ENCODE results near the gene NIPAL3.

NIPAL3 gene

GRCh38 chr1:24390924-24391782 lies 24.4 kb upstream of the NIPAL3 start:
- peak overlapping the region; percentile 76 for H3K27ac ChIP-seq (ENCODE audit: low read depth, low read length)
- no peaks in the 10 kb centered on the region for H3K36me3 ChIP-seq (ENCODE audit: insufficient read depth, low read length)
- peak overlapping the region; percentile 58 for H3K4me3 ChIP-seq (ENCODE audit: low read depth, low read length)
- H2AFZ ChIP-seq (ENCODE audit: low read length, unreplicated experiment): peak overlapping the region; percentile 44
- peaks cover 26% of the 10 kb centered on the region for H3K4me1 ChIP-seq (ENCODE audit: control insufficient read depth, insufficient read depth, low read length, unreplicated experiment)
- H3K79me2 ChIP-seq (ENCODE audit: control insufficient read depth, insufficient read depth, low read length, unreplicated experiment): no peaks in the 10 kb centered on the region
- no peaks in the 10 kb centered on the region for H3K27me3 ChIP-seq (ENCODE audit: insufficient read depth, low read length)

- Histone ChIP-seq H3K4me3 (ENCODE audit: low read depth, low read length) (peak overlapping the region; percentile 58), H3K27ac (ENCODE audit: low read depth, low read length) (peak overlapping the region; percentile 76), H3K79me2 (ENCODE audit: control insufficient read depth, insufficient read depth, low read length, unreplicated experiment) (no peaks in the 10 kb centered on the region), H3K4me1 (ENCODE audit: control insufficient read depth, insufficient read depth, low read length, unreplicated experiment) (peaks cover 26% of the 10 kb centered on the region), H2AFZ (ENCODE audit: low read length, unreplicated experiment) (peak overlapping the region; percentile 44), H3K36me3 (ENCODE audit: insufficient read depth, low read length) (no peaks in the 10 kb centered on the region), H3K27me3 (ENCODE audit: insufficient read depth, low read length) (no peaks in the 10 kb centered on the region)
These were observed 23.6 kb upstream of the NIPAL3 start for GRCh38 chr1:24391882-24392603.

GRCh38 chr1:24392604-24392946 lies 23.0 kb upstream of the NIPAL3 start:
- Histone ChIP-seq H3K36me3 (ENCODE audit: insufficient read depth, low read length) (no peaks in the 10 kb centered on the region), H3K79me2 (ENCODE audit: control insufficient read depth, insufficient read depth, low read length, unreplicated experiment) (no peaks in the 10 kb centered on the region), H3K27ac (ENCODE audit: low read depth, low read length) (no peak overlapping the region), H3K4me3 (ENCODE audit: low read depth, low read length) (no peak overlapping the region), H2AFZ (ENCODE audit: low read length, unreplicated experiment) (no peak overlapping the region), H3K4me1 (ENCODE audit: control insufficient read depth, insufficient read depth, low read length, unreplicated experiment) (peaks cover 26% of the 10 kb centered on the region), H3K27me3 (ENCODE audit: insufficient read depth, low read length) (no peaks in the 10 kb centered on the region)

DNA sequence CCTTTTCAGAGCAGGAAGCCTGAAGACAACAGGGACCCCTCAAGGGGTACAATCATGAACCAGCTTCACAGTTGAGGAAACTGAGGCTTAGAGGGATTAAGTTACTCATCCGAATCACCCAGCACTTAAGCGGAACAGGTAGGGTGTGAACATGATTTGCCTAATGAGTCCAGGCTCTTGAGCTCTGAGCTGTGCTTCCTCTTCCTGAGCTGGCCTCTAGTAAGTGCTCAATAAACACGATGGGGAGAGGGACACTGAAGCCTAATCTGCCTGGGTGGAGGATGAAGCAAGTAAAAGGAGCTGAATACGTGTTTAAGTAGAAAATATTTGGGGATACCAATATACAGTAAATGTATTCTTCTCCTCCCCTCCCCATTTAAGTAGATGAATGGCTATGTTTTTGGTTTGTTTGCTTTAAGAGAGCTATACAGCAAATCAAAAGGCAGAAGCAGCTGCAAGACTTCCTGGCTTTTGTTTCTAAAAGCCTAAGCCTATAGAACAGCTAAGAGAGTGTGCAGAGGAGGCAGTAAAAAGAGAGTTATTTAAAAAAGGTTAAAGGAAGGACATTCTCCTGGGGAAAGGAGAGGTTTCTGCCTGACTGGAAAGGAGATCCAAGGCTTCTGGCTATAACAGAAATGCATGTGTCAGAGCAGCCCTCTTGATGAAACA lies 22.5 kb upstream of the NIPAL3 start:
- no peaks in the 10 kb centered on the region for H3K27me3 ChIP-seq (ENCODE audit: insufficient read depth, low read length)
- no peaks in the 10 kb centered on the region for H3K79me2 ChIP-seq (ENCODE audit: control insufficient read depth, insufficient read depth, low read length, unreplicated experiment)
- no peak overlapping the region for H3K4me3 ChIP-seq (ENCODE audit: low read depth, low read length)
- peaks cover 26% of the 10 kb centered on the region for H3K4me1 ChIP-seq (ENCODE audit: control insufficient read depth, insufficient read depth, low read length, unreplicated experiment)
- H2AFZ ChIP-seq (ENCODE audit: low read length, unreplicated experiment): no peak overlapping the region
- no peaks in the 10 kb centered on the region for H3K36me3 ChIP-seq (ENCODE audit: insufficient read depth, low read length)
- H3K27ac ChIP-seq (ENCODE audit: low read depth, low read length): peak overlapping the region; percentile 24; the same call in 1 of the 2 replicates

DNA sequence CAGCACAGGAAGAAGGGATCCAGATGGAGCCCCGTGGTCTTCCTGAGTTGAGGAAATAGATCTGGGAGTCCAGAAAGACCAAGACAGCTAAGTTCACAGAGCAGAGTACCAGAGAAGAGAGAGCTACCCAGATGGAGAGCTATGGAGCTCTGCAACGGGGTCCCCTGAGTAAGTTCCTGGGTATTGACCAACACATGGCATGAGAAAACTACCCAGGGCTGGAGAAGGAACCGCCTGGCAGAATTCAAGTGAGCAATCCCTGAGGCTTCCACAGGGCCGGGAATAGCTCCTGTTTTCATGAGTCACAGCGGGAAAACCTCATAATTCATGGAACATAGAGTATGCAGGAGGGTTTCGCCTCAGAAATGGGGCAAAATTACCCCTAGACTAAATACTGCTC lies 21.7 kb upstream of the NIPAL3 start:
- Histone ChIP-seq H3K36me3 (ENCODE audit: insufficient read depth, low read length) (no peaks in the 10 kb centered on the region), H3K4me3 (ENCODE audit: low read depth, low read length) (no peak overlapping the region), H2AFZ (ENCODE audit: low read length, unreplicated experiment) (no peak overlapping the region), H3K79me2 (ENCODE audit: control insufficient read depth, insufficient read depth, low read length, unreplicated experiment) (no peaks in the 10 kb centered on the region), H3K4me1 (ENCODE audit: control insufficient read depth, insufficient read depth, low read length, unreplicated experiment) (peaks cover 26% of the 10 kb centered on the region), H3K27ac (ENCODE audit: low read depth, low read length) (peak overlapping the region; percentile 28; the same call in 1 of the 2 replicates), H3K27me3 (ENCODE audit: insufficient read depth, low read length) (no peaks in the 10 kb centered on the region)

DNA sequence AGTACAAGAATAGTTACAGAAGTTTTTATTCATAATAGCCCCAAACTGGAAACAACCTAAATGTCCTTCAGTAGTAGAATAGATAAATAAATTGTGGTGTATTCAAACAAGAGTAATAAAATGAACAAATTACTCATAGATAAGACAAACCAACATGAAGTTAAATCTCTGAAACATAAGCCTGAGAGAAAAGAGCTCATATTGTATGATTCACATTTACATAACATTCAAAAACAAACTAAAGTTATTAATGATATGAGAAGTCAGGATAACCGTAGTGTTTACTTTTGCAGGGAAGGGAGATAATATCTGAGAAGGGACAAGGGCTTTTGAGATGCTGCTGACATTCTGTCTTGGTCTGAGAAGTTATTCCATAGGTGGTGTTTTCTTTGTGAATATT lies 15.5 kb upstream of the NIPAL3 start:
- Histone ChIP-seq H3K36me3 (ENCODE audit: insufficient read depth, low read length) (no peaks in the 10 kb centered on the region), H3K4me1 (ENCODE audit: control insufficient read depth, insufficient read depth, low read length, unreplicated experiment) (peaks cover 16% of the 10 kb centered on the region), H3K4me3 (ENCODE audit: low read depth, low read length) (no peak overlapping the region), H3K27ac (ENCODE audit: low read depth, low read length) (peak overlapping the region; percentile 27; the same call in 1 of the 2 replicates), H2AFZ (ENCODE audit: low read length, unreplicated experiment) (no peak overlapping the region), H3K79me2 (ENCODE audit: control insufficient read depth, insufficient read depth, low read length, unreplicated experiment) (no peaks in the 10 kb centered on the region), H3K27me3 (ENCODE audit: insufficient read depth, low read length) (no peaks in the 10 kb centered on the region)

- Histone ChIP-seq H2AFZ (ENCODE audit: low read length, unreplicated experiment) (no peak overlapping the region), H3K79me2 (ENCODE audit: control insufficient read depth, insufficient read depth, low read length, unreplicated experiment) (no peaks in the 10 kb centered on the region), H3K27ac (ENCODE audit: low read depth, low read length) (no peak overlapping the region), H3K27me3 (ENCODE audit: insufficient read depth, low read length) (no peaks in the 10 kb centered on the region), H3K4me3 (ENCODE audit: low read depth, low read length) (no peak overlapping the region), H3K4me1 (ENCODE audit: control insufficient read depth, insufficient read depth, low read length, unreplicated experiment) (peaks cover 16% of the 10 kb centered on the region), H3K36me3 (ENCODE audit: insufficient read depth, low read length) (peaks cover 8% of the 10 kb centered on the region; the same call in 1 of the 2 replicates)
These were observed 11.8 kb upstream of the NIPAL3 start for GRCh38 chr1:24403806-24404205.

GRCh38 chr1:24406788-24407187 lies 8.8 kb upstream of the NIPAL3 start:
- Histone ChIP-seq H2AFZ (ENCODE audit: low read length, unreplicated experiment) (no peak overlapping the region), H3K27me3 (ENCODE audit: insufficient read depth, low read length) (no peaks in the 10 kb centered on the region), H3K79me2 (ENCODE audit: control insufficient read depth, insufficient read depth, low read length, unreplicated experiment) (peaks cover 5% of the 10 kb centered on the region), H3K4me1 (ENCODE audit: control insufficient read depth, insufficient read depth, low read length, unreplicated experiment) (peaks cover 26% of the 10 kb centered on the region), H3K4me3 (ENCODE audit: low read depth, low read length) (no peak overlapping the region), H3K36me3 (ENCODE audit: insufficient read depth, low read length) (peaks cover 8% of the 10 kb centered on the region; the same call in 1 of the 2 replicates), H3K27ac (ENCODE audit: low read depth, low read length) (no peak overlapping the region)

GRCh38 chr1:24409535-24409934 lies 6.1 kb upstream of the NIPAL3 start:
- peaks cover 10% of the 10 kb centered on the region for H3K79me2 ChIP-seq (ENCODE audit: control insufficient read depth, insufficient read depth, low read length, unreplicated experiment)
- H3K27ac ChIP-seq (ENCODE audit: low read depth, low read length): peak overlapping the region; percentile 60
- H3K4me1 ChIP-seq (ENCODE audit: control insufficient read depth, insufficient read depth, low read length, unreplicated experiment): peaks cover 38% of the 10 kb centered on the region
- H2AFZ ChIP-seq (ENCODE audit: low read length, unreplicated experiment): no peak overlapping the region
- no peaks in the 10 kb centered on the region for H3K27me3 ChIP-seq (ENCODE audit: insufficient read depth, low read length)
- H3K36me3 ChIP-seq (ENCODE audit: insufficient read depth, low read length): peaks cover 8% of the 10 kb centered on the region; the same call in 1 of the 2 replicates
- H3K4me3 ChIP-seq (ENCODE audit: low read depth, low read length): peak overlapping the region; percentile 10

DNA sequence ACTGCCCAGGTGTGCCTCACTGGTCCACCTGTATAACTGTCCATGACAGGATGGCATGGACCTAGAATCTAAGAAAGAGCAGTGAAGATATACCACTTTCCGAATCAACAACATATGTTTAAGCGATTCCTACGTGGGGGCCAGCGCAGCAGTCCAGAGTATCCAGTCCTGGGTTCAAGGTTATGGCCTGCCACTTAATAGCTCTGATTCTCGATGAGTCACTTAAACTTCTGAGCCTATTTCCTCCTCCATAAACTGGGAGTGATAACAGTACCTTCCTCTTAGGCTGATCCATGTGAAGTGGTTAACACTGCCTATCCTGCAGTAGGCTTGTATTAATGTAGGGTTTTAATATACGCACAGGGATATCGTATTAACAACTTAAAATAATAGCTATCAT lies 4.9 kb upstream of the NIPAL3 start:
- H3K27ac ChIP-seq (ENCODE audit: low read depth, low read length): no peak overlapping the region

More for the DNA sequence above, 4.9 kb upstream of the NIPAL3 start:
- Histone ChIP-seq H2AFZ (ENCODE audit: low read length, unreplicated experiment) (no peak overlapping the region), H3K4me3 (ENCODE audit: low read depth, low read length) (no peak overlapping the region), H3K27me3 (ENCODE audit: insufficient read depth, low read length) (no peaks in the 10 kb centered on the region), H3K36me3 (ENCODE audit: insufficient read depth, low read length) (peaks cover 8% of the 10 kb centered on the region; the same call in 1 of the 2 replicates), H3K79me2 (ENCODE audit: control insufficient read depth, insufficient read depth, low read length, unreplicated experiment) (peaks cover 10% of the 10 kb centered on the region), H3K4me1 (ENCODE audit: control insufficient read depth, insufficient read depth, low read length, unreplicated experiment) (peaks cover 38% of the 10 kb centered on the region)
